ENCODE results near the gene IZUMO1. TPM values are rescaled to one million over a fixed set of nuclear protein-coding genes. Genes with fewer than 3 reads are reported as not detected.

The IZUMO1 gene
- total and polyA plus RNA-seq, 2 of the 8 experiments (the other 6 are each of a cell fraction or from before 2014, with no cell fraction given): 0.33 to 1.8 TPM

- H3K27ac ChIP-seq (ENCODE audit: low read depth, low read length): no peak overlapping the region
- H3K36me3 ChIP-seq (ENCODE audit: control insufficient read depth in 2 of 4, insufficient read depth in 4 of 4, low read length in 3 of 4): no peaks in the 10 kb centered on the region
- no peaks in the 10 kb centered on the region for H3K27me3 ChIP-seq (replicated peaks in 1 of 4; ENCODE audit: control insufficient read depth in 3 of 4, extremely low read depth in 1 of 4, insufficient read depth in 3 of 4, low read length in 3 of 4)
- H3K79me1 ChIP-seq (ENCODE audit: low read depth, low read length): no peaks in the 10 kb centered on the region
- no peak overlapping the region for H3K4ac ChIP-seq (replicated peaks; ENCODE audit: insufficient read length, low read depth, low read length)
- H2BK120ac ChIP-seq (replicated peaks; ENCODE audit: low read depth, low read length): no peak overlapping the region
- TF ChIP-seq MAX (IDR thresholded peaks at IDR 0.05) (no peak; the same call in 1 of the 2 replicates), SIX5 (IDR thresholded peaks at IDR 0.05; ENCODE audit: low read depth, low read length) (no peak), KDM1A (IDR thresholded peaks at IDR 0.05; ENCODE audit: borderline replicate concordance, low read length) (no peak), E2F6 (IDR thresholded peaks at IDR 0.05) (peak; percentile 56; the same call in 1 of the 2 replicates), RBBP5 (IDR thresholded peaks at IDR 0.05; ENCODE audit: borderline replicate concordance, low read depth, low read length) (0 out of 2 replicates have a peak, but pooled peaks have one; percentile 30), EGR1 (IDR thresholded peaks at IDR 0.05; ENCODE audit: borderline replicate concordance, low read depth, low read length) (peak; percentile 17; the same call in 1 of the 2 replicates), YY1 (IDR thresholded peaks at IDR 0.05; ENCODE audit: low read depth, low read length) (peak; percentile 48; the same call in 1 of the 2 replicates)
- FAIRE-seq (no peak), DNase-seq (ENCODE audit: low read depth in 1 of 2, low spot score in 2 of 2) (peak in 1 of 2 experiments; percentile 68)
- H2BK15ac ChIP-seq (ENCODE audit: low read length): no peak overlapping the region; the same call in 1 of the 2 replicates
- H3K23ac ChIP-seq (ENCODE audit: insufficient read length): no peak overlapping the region
- H3K56ac ChIP-seq (replicated peaks; ENCODE audit: insufficient read length, low read depth, low read length): no peak overlapping the region
- H2BK20ac ChIP-seq (ENCODE audit: low read length): no peak overlapping the region
- H3K9ac ChIP-seq (replicated peaks in 1 of 4; ENCODE audit: extremely low read depth in 1 of 4, low read depth in 3 of 4, low read length in 3 of 4): peak overlapping the region in 1 of 4 experiments; percentile 7; a peak in 1 of 7 replicates
- no peak overlapping the region; the same call in 1 of the 2 replicates for H2AK5ac ChIP-seq (ENCODE audit: low read depth, low read length)
- H3K4me2 ChIP-seq (ENCODE audit: insufficient read depth in 1 of 2, low read depth in 2 of 2, low read length in 2 of 2): peak overlapping the region; percentile 52 to 78
- H2BK12ac ChIP-seq (ENCODE audit: low read depth, low read length): 0 out of 2 replicates have a peak overlapping the region, but pooled peaks have one; percentile 43
- peak overlapping the region; percentile 55; the same call in 1 of the 2 replicates for H3K18ac ChIP-seq (ENCODE audit: extremely low read depth, low read length)
- H2BK5ac ChIP-seq (ENCODE audit: low read depth, low read length): no peak overlapping the region
- no peaks in the 10 kb centered on the region for H4K20me1 ChIP-seq (replicated peaks in 1 of 2; ENCODE audit: control insufficient read depth in 1 of 2, insufficient read depth in 2 of 2, low read length in 2 of 2)
- H4K5ac ChIP-seq (ENCODE audit: insufficient read length, low read depth, low read length): peak overlapping the region; percentile 44
- H3K79me2 ChIP-seq (ENCODE audit: control insufficient read depth in 1 of 2, insufficient read depth in 2 of 2, low read length in 2 of 2): no peaks in the 10 kb centered on the region
- H2AFZ ChIP-seq (ENCODE audit: low read length): 0 out of 2 replicates have a peak overlapping the region, but pooled peaks have one; percentile 34
- peaks cover 0 to 31% (median 14%) of the 10 kb centered on the region in 4 experiments; a peak in 6 of 7 replicates for H3K4me1 ChIP-seq (replicated peaks in 1 of 4; ENCODE audit: control insufficient read depth in 3 of 4, insufficient read depth in 4 of 4, low read length in 3 of 4)
- H4K91ac ChIP-seq (replicated peaks; ENCODE audit: insufficient read length, low read length): no peak overlapping the region
- peak overlapping the region in 3 of 4 experiments; percentile 4 to 48 (median 27); a peak in 4 of 8 replicates for H3K4me3 ChIP-seq (ENCODE audit: extremely low read depth in 1 of 4, insufficient read depth in 2 of 4, low read depth in 3 of 4, low read length in 4 of 4)
- ChIA-PET POLR2A (ENCODE audit: partially characterized antibody) (interaction anchor here (0.6 to 7.7 kb wide), 9 partner anchors 9 to 71 kb away, joined by 3 to 59 read pairs (median 3); partner anchors contain the start of genes CA11 and FUT2), CTCF (ENCODE audit: partially characterized antibody) (interaction anchor here (0.6 to 8.2 kb wide), 10 partner anchors 9 to 590 kb away, joined by 3 to 53 read pairs (median 5); partner anchors contain the start of genes CA11, FUT2 and HSD17B14)
- no peak overlapping the region for H4K8ac ChIP-seq (ENCODE audit: extremely low read depth, insufficient read depth, low read length)
- H3K14ac ChIP-seq (ENCODE audit: insufficient read length): no peak overlapping the region
- H3K9me3 ChIP-seq (ENCODE audit: insufficient read depth in 2 of 2, low read depth in 1 of 2, low read length in 1 of 2): no peaks in the 10 kb centered on the region
- H3K23me2 ChIP-seq (ENCODE audit: low read depth, low read length): peaks cover 21% of the 10 kb centered on the region; the same call in 1 of the 2 replicates
- 28% methylated on average over 13 of the region's 24 CpGs; no CpG with 5 or more reads in 1 of the 2 experiments for WGBS, 2 experiments (ENCODE audit: extremely low coverage in 1 of 2, insufficient coverage in 1 of 2, insufficient read length in 1 of 2, insufficient replicate concordance in 2 of 2, low coverage in 1 of 2, low lambda C conversion rate in 2 of 2, missing lambda C conversion rate in 1 of 2)
Observed at GRCh38 chr19:48716562-48717291, 30.0 kb downstream of the IZUMO1 start.
